ENCODE results near the gene ZNF805. TPM values are rescaled to one million over a fixed set of nuclear protein-coding genes. Genes with fewer than 3 reads are reported as not detected.
A peak's percentile ranks its signal among the peaks of the same experiment; 100 is the strongest.
"Not testable (repeated sequence)": the region's sequence is repeated elsewhere in the genome, so short reads cannot be mapped to it uniquely, and the experiment has no call there.

The ZNF805 gene
- total RNA-seq, 1 experiment from 2014 or later = 12.9 TPM

GRCh38 chr19:57276430-57276829, 36.0 kb downstream of the ZNF805 start:
- intact Hi-C loops (cut with micrococcal nuclease) = no loop called here

GRCh38 chr19:57278481-57278880, 38.0 kb downstream of the ZNF805 start:
- H3K9me3 ChIP-seq (ENCODE audit: low read length); H3K9me2 ChIP-seq (replicated peaks; ENCODE audit: low read length); H3K36me3 ChIP-seq (ENCODE audit: low read depth, low read length); intact Hi-C loops (cut with micrococcal nuclease); BruUV-seq (replicated peaks); H3K27me3 ChIP-seq (ENCODE audit: low read length); H3F3A ChIP-seq (ENCODE audit: low read length, unreplicated experiment); H2AFZ ChIP-seq (ENCODE audit: low read length): not testable (repeated sequence)
- POLR2A ChIA-PET (ENCODE audit: unreplicated experiment) = interaction anchor here (0.6 to 0.7 kb wide), 2 partner anchors 12 to 1817 kb away, joined by 3 to 4 read pairs; no protein-coding TSS in a partner anchor
- DNase-seq = peak; percentile 92
- Histone ChIP-seq H3K4me3 (ENCODE audit: low read length) (peak overlapping the region; percentile 100; the same call in 1 of the 2 replicates), H3K27ac (ENCODE audit: low read length) (peak overlapping the region; percentile 90), H3K79me2 (ENCODE audit: low read length) (peaks cover 32% of the 10 kb centered on the region), H4K20me1 (ENCODE audit: low read length) (peaks cover 21% of the 10 kb centered on the region), H3K4me1 (ENCODE audit: insufficient read depth, low read length) (peaks cover 46% of the 10 kb centered on the region), H3K4me2 (ENCODE audit: low read length) (peak overlapping the region; percentile 100), H3K9ac (ENCODE audit: low read length) (peak overlapping the region; percentile 99)
- CTCF ChIA-PET = interaction anchor here (0.7 kb wide), 1 partner anchor 414 kb away, joined by 4 read pairs; no protein-coding TSS in a partner anchor
- 0 out of 2 replicates have a peak, but pooled peaks have one; percentile 4 for ATAC-seq

More at GRCh38 chr19:57276430-57276829, 36.0 kb downstream of the ZNF805 start:
- ATAC-seq (no peak), DNase-seq (no peak)
- no peak overlapping the region for H3K27ac ChIP-seq (ENCODE audit: low read length)
- H3K9me3 ChIP-seq (ENCODE audit: low read length) = no peaks in the 10 kb centered on the region
- H3K4me1 ChIP-seq (ENCODE audit: insufficient read depth, low read length) = peaks cover 26% of the 10 kb centered on the region
- ChIA-PET CTCF (no interaction called here), POLR2A (ENCODE audit: unreplicated experiment) (interaction anchor here (0.6 kb wide), 1 partner anchor 85 kb away, joined by 3 read pairs; the partner anchor contains the start of gene ZNF264)
- peaks cover 8% of the 10 kb centered on the region for H3F3A ChIP-seq (ENCODE audit: low read length, unreplicated experiment)
- H2AFZ ChIP-seq (ENCODE audit: low read length) = no peak overlapping the region
- H4K20me1 ChIP-seq (ENCODE audit: low read length) = peaks cover 4% of the 10 kb centered on the region; the same call in 1 of the 2 replicates
- H3K27me3 ChIP-seq (ENCODE audit: low read length) = no peaks in the 10 kb centered on the region
- TF ChIP-seq EZH2phosphoT487 (IDR thresholded peaks at IDR 0.05; ENCODE audit: borderline replicate concordance, low read length) (no peak), CTCF (conservative IDR thresholded peaks at IDR 0.05; ENCODE audit: low read depth, low read length) (no peak), EZH2 (IDR thresholded peaks at IDR 0.05; ENCODE audit: low read length, unreplicated experiment) (no peak)
- BruUV-seq (replicated peaks) = no TSS peak
- no peak overlapping the region for H3K4me3 ChIP-seq (ENCODE audit: low read length)
- no peaks in the 10 kb centered on the region for H3K36me3 ChIP-seq (ENCODE audit: low read depth, low read length)
- H3K9ac ChIP-seq (ENCODE audit: low read length) = no peak overlapping the region
- peaks cover 12% of the 10 kb centered on the region for H3K79me2 ChIP-seq (ENCODE audit: low read length)
- H3K4me2 ChIP-seq (ENCODE audit: low read length) = no peak overlapping the region
- no peaks in the 10 kb centered on the region for H3K9me2 ChIP-seq (replicated peaks; ENCODE audit: low read length)

GRCh38 chr19:57279418-57280164, 39.2 kb downstream of the ZNF805 start:
- H3K9me2 ChIP-seq (replicated peaks; ENCODE audit: low read length) = no peaks in the 10 kb centered on the region
- TSS peak; percentile 70 for BruUV-seq (replicated peaks)
- H3K9ac ChIP-seq (ENCODE audit: low read length) = peak overlapping the region; percentile 99
- H3K4me3 ChIP-seq (ENCODE audit: low read length) = peak overlapping the region; percentile 100
- peaks cover 43% of the 10 kb centered on the region for H3K79me2 ChIP-seq (ENCODE audit: low read length)
- peaks cover 29% of the 10 kb centered on the region for H4K20me1 ChIP-seq (ENCODE audit: low read length)
- H3K9me3 ChIP-seq (ENCODE audit: low read length) = no peaks in the 10 kb centered on the region
- peaks cover 50% of the 10 kb centered on the region for H3K4me1 ChIP-seq (ENCODE audit: insufficient read depth, low read length)
- no peak for TF ChIP-seq EZH2phosphoT487 (IDR thresholded peaks at IDR 0.05; ENCODE audit: borderline replicate concordance, low read length)
- TF ChIP-seq CTCF (conservative IDR thresholded peaks at IDR 0.05; ENCODE audit: low read depth, low read length) = peak; percentile 58
- peaks cover 13% of the 10 kb centered on the region for H3K36me3 ChIP-seq (ENCODE audit: low read depth, low read length)
- no peaks in the 10 kb centered on the region for H3K27me3 ChIP-seq (ENCODE audit: low read length)
- ATAC-seq (peak; percentile 84), DNase-seq (peak; percentile 93)
- ChIA-PET CTCF (no interaction called here), POLR2A (ENCODE audit: unreplicated experiment) (interaction anchor here (0.7 kb wide), 1 partner anchor 13 kb away, joined by 4 read pairs; no protein-coding TSS in a partner anchor)
- H2AFZ ChIP-seq (ENCODE audit: low read length) = peak overlapping the region; percentile 95
- peak overlapping the region; percentile 100 for H3K4me2 ChIP-seq (ENCODE audit: low read length)
- H3F3A ChIP-seq (ENCODE audit: low read length, unreplicated experiment) = peaks cover 8% of the 10 kb centered on the region
- H3K27ac ChIP-seq (ENCODE audit: low read length) = peak overlapping the region; percentile 90
- intact Hi-C loops (cut with micrococcal nuclease) = loop anchor here (1.0 kb wide), 3 partner anchors 39 to 72 kb away; partner anchors contain the start of genes ZNF304, ZNF543 and ZNF805
